GM18505 (cell line): Measurements from ENCODE around the gene BCAS3.

Source experiments
- ATAC-seq: cut with Tn5 transposase; IDR thresholded peaks from one replicate; pipeline ENCODE4 v1.9.1; 2021; ENCODE audit not compliant: unreplicated experiment
- POLR2A ChIP-seq: IDR thresholded peaks from 4 replicates; pipeline ENCODE4 v1.6.1; 2011; ENCODE audit warnings: borderline replicate concordance; ENCODE audit not compliant: insufficient read depth, insufficient read length; ENCODE audit errors: extremely low read depth

The BCAS3 gene

GRCh38 chr17:61202564-61202963 lies 524.9 kb downstream of the BCAS3 start:
- ATAC-seq = no peak
- no peak for TF ChIP-seq POLR2A

- no peak for TF ChIP-seq POLR2A
- ATAC-seq = no peak
Measured at GRCh38 chr17:61203671-61204131, 526.0 kb downstream of the BCAS3 start.

- ATAC-seq = no peak
- TF ChIP-seq POLR2A = no peak
Measured at GRCh38 chr17:61204456-61204855, 526.8 kb downstream of the BCAS3 start.

- TF ChIP-seq POLR2A = no peak
- ATAC-seq = no peak
Measured at GRCh38 chr17:61205401-61205800, 527.8 kb downstream of the BCAS3 start.

- ATAC-seq = no peak
- TF ChIP-seq POLR2A = no peak
Measured at GRCh38 chr17:61205931-61206330, 528.3 kb downstream of the BCAS3 start.

GRCh38 chr17:61206922-61207321 lies 529.3 kb downstream of the BCAS3 start:
- no peak for TF ChIP-seq POLR2A
- no peak for ATAC-seq

- no peak for ATAC-seq
Measured at GRCh38 chr17:61208301-61209105, 530.9 kb downstream of the BCAS3 start.

GRCh38 chr17:61209106-61209439 lies 531.4 kb downstream of the BCAS3 start:
- no peak for TF ChIP-seq POLR2A
- no peak for ATAC-seq

More at GRCh38 chr17:61208301-61209105, 530.9 kb downstream of the BCAS3 start:
- TF ChIP-seq POLR2A = no peak

GRCh38 chr17:61209525-61209924 lies 531.9 kb downstream of the BCAS3 start:
- no peak for ATAC-seq
- TF ChIP-seq POLR2A = no peak

GRCh38 chr17:61211236-61211635 lies 533.6 kb downstream of the BCAS3 start:
- no peak for TF ChIP-seq POLR2A
- ATAC-seq = no peak

- ATAC-seq = no peak
- no peak for TF ChIP-seq POLR2A
Measured at GRCh38 chr17:61212655-61213054, 535.0 kb downstream of the BCAS3 start.

- TF ChIP-seq POLR2A = no peak
- ATAC-seq = no peak
Measured at GRCh38 chr17:61214753-61215152, 537.1 kb downstream of the BCAS3 start.

GRCh38 chr17:61216066-61216465 lies 538.4 kb downstream of the BCAS3 start:
- ATAC-seq = no peak
- TF ChIP-seq POLR2A = no peak

GRCh38 chr17:61217878-61218437 lies 540.3 kb downstream of the BCAS3 start:
- no peak for TF ChIP-seq POLR2A
- ATAC-seq = no peak

GRCh38 chr17:61218438-61218837 lies 540.8 kb downstream of the BCAS3 start:
- ATAC-seq = no peak
- TF ChIP-seq POLR2A = no peak

GRCh38 chr17:61219460-61219859 lies 541.8 kb downstream of the BCAS3 start:
- ATAC-seq = no peak
- TF ChIP-seq POLR2A = no peak
